NCI-H2196 treated with DMSO at 0.1 percent for 48 hours (cell line): Measurements from ENCODE around the gene CDC42BPG.

ENCODE experiments used
- DNase-seq: peaks from one replicate; lab custom pipeline; 2025; ENCODE audit not compliant: unreplicated experiment; lab: John Stamatoyannopoulos, UW

Gene CDC42BPG

GRCh38 chr11:64878494-64879243 is 34.2 kb upstream of the CDC42BPG start, which contains the start of gene EHD1:
EHD1 (minus strand) TSS chr11:64878621; CDS start chr11:64878464, 157 bp downstream.
- peak; percentile 93 for DNase-seq

- DNase-seq: no peak
Measured at GRCh38 chr11:64878223-64878493, 33.7 kb upstream of the CDC42BPG start.

- DNase-seq: no peak
Measured at GRCh38 chr11:64877390-64878222, 33.2 kb upstream of the CDC42BPG start.

GRCh38 chr11:64876835-64877341 is 32.4 kb upstream of the CDC42BPG start:
- no peak for DNase-seq

- no peak for DNase-seq
Measured at GRCh38 chr11:64876229-64876750, 31.8 kb upstream of the CDC42BPG start.

- no peak for DNase-seq
Measured at GRCh38 chr11:64875369-64876228, 31.1 kb upstream of the CDC42BPG start.

GRCh38 chr11:64874308-64875240 is 30.1 kb upstream of the CDC42BPG start:
- no peak for DNase-seq

GRCh38 chr11:64872790-64873488 is 28.5 kb upstream of the CDC42BPG start:
- no peak for DNase-seq

GRCh38 chr11:64871492-64871891 is 27.0 kb upstream of the CDC42BPG start:
- DNase-seq: no peak

- no peak for DNase-seq
Measured at GRCh38 chr11:64870893-64871466, 26.5 kb upstream of the CDC42BPG start.

- DNase-seq: no peak
Measured at GRCh38 chr11:64870176-64870892, 25.9 kb upstream of the CDC42BPG start.

- no peak for DNase-seq
Measured at GRCh38 chr11:64869571-64870175, 25.2 kb upstream of the CDC42BPG start.

- no peak for DNase-seq
Measured at GRCh38 chr11:64868904-64869570, 24.6 kb upstream of the CDC42BPG start.

- DNase-seq: no peak
Measured at GRCh38 chr11:64867748-64868462, 23.5 kb upstream of the CDC42BPG start.

GRCh38 chr11:64866173-64866491 is 21.7 kb upstream of the CDC42BPG start:
- no peak for DNase-seq

GRCh38 chr11:64865286-64866172 is 21.1 kb upstream of the CDC42BPG start:
- no peak for DNase-seq
